A673 (cell line): ENCODE measurements around the gene EPHB2. TPM values are rescaled to one million over a fixed set of nuclear protein-coding genes. Genes with fewer than 3 reads are reported as not detected.

Source experiments
- BruUV-seq: library from RNA; stranded (reverse); fragments of 400-500 nt; replicated peaks from 2 replicates; lab custom pipeline; 2021; lab: Mats Ljungman, UMichigan
- CTCF ChIA-PET: fragments of 300-600 bp; sonication (Branson Sonifier 250); formaldehyde crosslinking; loops from one replicate; lab custom pipeline; 2022; ENCODE audit warnings: antibody characterized with exemption; lab: Charles Lee
- POLR2A ChIA-PET: fragments of 300-600 bp; sonication (Branson Sonifier 250); formaldehyde crosslinking; loops from one replicate; lab custom pipeline; 2022; ENCODE audit warnings: antibody characterized with exemption; ENCODE audit not compliant: low non-redundant PET; lab: Charles Lee
- DNase-seq: peaks from one replicate; pipeline ENCODE4 v3.0.0-alpha.2; 2015; ENCODE audit warnings: low spot score
- H3K27ac ChIP-seq: fragments of 200-600 bp; sonication (generic); 2 replicates; pipeline ENCODE4 v1.5.1; 2016; ENCODE audit warnings: mixed run types, low read depth, mild to moderate bottlenecking, mixed read lengths, antibody characterized with exemption, low read length; ENCODE audit not compliant: poor library complexity, severe bottlenecking
- H3K27me3 ChIP-seq: fragments of 200-600 bp; sonication (generic); replicated peaks from 2 replicates; pipeline ENCODE4 v1.6.1; 2017; ENCODE audit warnings: mixed run types, low read depth, mild to moderate bottlenecking, mixed read lengths, antibody characterized with exemption, low read length; ENCODE audit not compliant: insufficient read depth, poor library complexity
- H3K36me3 ChIP-seq: fragments of 200-600 bp; sonication (generic); 2 replicates; pipeline ENCODE4 v1.6.1; 2016; ENCODE audit warnings: mixed run types, mild to moderate bottlenecking, mixed read lengths, antibody characterized with exemption, low read length; ENCODE audit not compliant: insufficient read depth, poor library complexity, severe bottlenecking
- H3K4me1 ChIP-seq: fragments of 200-600 bp; sonication (generic); 2 replicates; pipeline ENCODE4 v1.6.1; 2017; ENCODE audit warnings: mixed run types, mild to moderate bottlenecking, mixed read lengths, antibody characterized with exemption, low read length; ENCODE audit not compliant: insufficient read depth, poor library complexity, severe bottlenecking
- H3K4me3 ChIP-seq: fragments of 200-600 bp; sonication (generic); 2 replicates; pipeline ENCODE4 v1.5.1; 2016; ENCODE audit warnings: low read depth, mixed run types, mild to moderate bottlenecking, mixed read lengths, low read length; ENCODE audit not compliant: poor library complexity, severe bottlenecking
- H3K9me3 ChIP-seq: fragments of 200-600 bp; sonication (generic); 2 replicates; pipeline ENCODE4 v1.6.1; 2016; ENCODE audit warnings: mixed run types, low read depth, mild to moderate bottlenecking, mixed read lengths, antibody characterized with exemption, low read length; ENCODE audit not compliant: poor library complexity, severe bottlenecking
- CTCF ChIP-seq: fragments of 300-800, 200-600 bp; sonication (generic); conservative IDR thresholded peaks from 2 replicates; pipeline ENCODE4 v1.5.1; 2017; ENCODE audit warnings: low read depth, mild to moderate bottlenecking, antibody characterized with exemption, low read length, moderate library complexity, mixed read lengths
- EZH2 ChIP-seq: fragments of 200-600 bp; sonication (generic); IDR thresholded peaks from 2 replicates; pipeline ENCODE4 v1.6.1; 2017; ENCODE audit warnings: borderline replicate concordance, low read depth, mild to moderate bottlenecking, mixed read lengths, antibody characterized with exemption, low read length; ENCODE audit not compliant: poor library complexity, severe bottlenecking
- intact Hi-C: fragments of 100-400 bp; cut with micrococcal nuclease; formaldehyde crosslinking; loops from one replicate; pipeline ENCODE4 v1.10.0; 2022; ENCODE audit not compliant: unreplicated experiment
- total RNA-seq: library from RNA; stranded (reverse); gene quantifications from 2 replicates; pipeline ENCODE4 v1.2.3, GENCODE V29; 2021

Gene EPHB2
- total RNA-seq, 1 experiment from 2014 or later = 10.4 TPM

DNA sequence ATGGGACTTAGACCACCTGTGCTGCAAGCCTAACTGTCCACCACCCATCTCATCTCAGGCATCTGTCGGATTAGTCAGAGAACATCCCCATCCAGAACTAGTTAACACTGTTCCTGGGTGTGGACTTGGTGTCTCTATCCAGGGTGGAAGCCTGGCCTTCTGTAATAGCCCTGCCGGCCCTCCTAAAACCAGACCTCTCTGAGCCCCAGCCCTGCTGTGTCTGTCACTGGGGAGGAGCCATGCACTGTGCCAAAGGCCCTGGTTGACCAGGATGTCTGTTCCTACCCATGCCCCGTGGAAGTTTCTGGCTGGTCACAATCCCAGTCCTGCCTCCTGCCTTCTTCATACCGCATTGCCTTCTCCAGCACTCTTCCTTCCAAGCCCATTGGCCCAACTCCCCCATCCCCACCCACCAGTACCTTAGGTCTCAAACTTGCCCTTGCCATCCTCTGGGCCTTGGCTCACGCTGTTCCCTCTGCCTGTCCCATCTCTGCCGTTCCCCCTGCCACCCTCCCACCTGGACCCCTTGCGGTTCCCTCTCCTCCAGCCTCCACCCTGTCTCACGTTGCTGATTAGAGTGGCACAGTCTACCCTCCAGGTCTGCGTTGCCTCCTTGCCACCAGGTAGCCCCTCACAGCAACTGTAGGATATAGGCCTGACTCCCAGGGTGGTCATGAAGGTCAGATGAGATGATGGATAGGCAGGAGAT, 105.6 kb downstream of the EPHB2 start:
- intact Hi-C loops = no loop called here
- ChIA-PET POLR2A (no interaction called here), CTCF (no interaction called here)
- no peaks in the 10 kb centered on the region for H3K9me3 ChIP-seq
- H3K4me1 ChIP-seq = no peaks in the 10 kb centered on the region
- H3K27me3 ChIP-seq = no peaks in the 10 kb centered on the region
- no peak overlapping the region for H3K4me3 ChIP-seq
- H3K36me3 ChIP-seq = no peaks in the 10 kb centered on the region
- BruUV-seq = no TSS peak
- no peak for DNase-seq
- H3K27ac ChIP-seq = no peak overlapping the region
- TF ChIP-seq EZH2 (no peak), CTCF (no peak)

DNA sequence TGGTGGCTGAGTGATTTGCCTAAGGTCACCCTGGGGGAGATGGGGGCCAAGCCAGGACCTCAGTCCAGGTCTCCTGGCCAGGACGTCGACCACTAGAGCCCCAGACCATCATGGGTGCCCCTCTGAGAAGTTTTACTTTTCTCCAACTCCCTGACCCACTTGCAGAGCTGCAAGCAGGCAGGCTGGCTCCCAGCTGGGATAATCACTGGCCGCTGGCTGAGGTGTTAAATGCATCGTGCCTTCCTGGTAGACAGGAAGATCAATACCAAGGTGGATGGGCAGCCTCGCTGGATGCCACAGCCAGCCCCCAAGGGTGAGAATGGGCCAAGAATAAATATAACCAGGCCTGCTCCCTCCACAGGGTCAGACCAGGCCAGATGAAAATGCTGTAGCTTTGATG, 106.2 kb downstream of the EPHB2 start:
- TF ChIP-seq CTCF (no peak), EZH2 (no peak)
- Histone ChIP-seq H3K27me3 (no peaks in the 10 kb centered on the region), H3K27ac (no peak overlapping the region), H3K36me3 (no peaks in the 10 kb centered on the region), H3K9me3 (no peaks in the 10 kb centered on the region), H3K4me3 (no peak overlapping the region), H3K4me1 (no peaks in the 10 kb centered on the region)
- BruUV-seq = no TSS peak
- ChIA-PET POLR2A (no interaction called here), CTCF (no interaction called here)
- no peak for DNase-seq
- intact Hi-C loops = no loop called here

- H3K36me3 ChIP-seq = no peaks in the 10 kb centered on the region
- no peak overlapping the region for H3K27ac ChIP-seq
- no TSS peak for BruUV-seq
- ChIA-PET CTCF (no interaction called here), POLR2A (no interaction called here)
- H3K4me3 ChIP-seq = no peak overlapping the region
- DNase-seq = no peak
- TF ChIP-seq EZH2 (no peak), CTCF (no peak)
- no peaks in the 10 kb centered on the region for H3K27me3 ChIP-seq
- H3K4me1 ChIP-seq = no peaks in the 10 kb centered on the region
- intact Hi-C loops = no loop called here
- H3K9me3 ChIP-seq = no peaks in the 10 kb centered on the region
Observed at GRCh38 chr1:22817462-22817861, 106.8 kb downstream of the EPHB2 start.
